Endometrial microvascular endothelial cells (primary cell): ENCODE measurements around the gene SERPINA12. TPM values are rescaled to one million over a fixed set of nuclear protein-coding genes. Genes with fewer than 3 reads are reported as not detected.

ENCODE experiments used
- in situ Hi-C: cut with HindIII; loops from 2 replicates; pipeline ENCODE4 v1.10.0; 2017; ENCODE audit warnings: low sequenced_read_pairs, low pct_unique_long_range_greater_than_20kb; ENCODE audit errors: inconsistent ontology term
- total RNA-seq: library from RNA; depleted of rRNA; stranded (reverse); fragments of >200 nt; gene quantifications from one replicate; pipeline ENCODE4 v1.2.3, GENCODE V29; 2015; ENCODE audit errors: inconsistent ontology term

The SERPINA12 gene, protein sequence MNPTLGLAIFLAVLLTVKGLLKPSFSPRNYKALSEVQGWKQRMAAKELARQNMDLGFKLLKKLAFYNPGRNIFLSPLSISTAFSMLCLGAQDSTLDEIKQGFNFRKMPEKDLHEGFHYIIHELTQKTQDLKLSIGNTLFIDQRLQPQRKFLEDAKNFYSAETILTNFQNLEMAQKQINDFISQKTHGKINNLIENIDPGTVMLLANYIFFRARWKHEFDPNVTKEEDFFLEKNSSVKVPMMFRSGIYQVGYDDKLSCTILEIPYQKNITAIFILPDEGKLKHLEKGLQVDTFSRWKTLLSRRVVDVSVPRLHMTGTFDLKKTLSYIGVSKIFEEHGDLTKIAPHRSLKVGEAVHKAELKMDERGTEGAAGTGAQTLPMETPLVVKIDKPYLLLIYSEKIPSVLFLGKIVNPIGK
- total RNA-seq: not detected

DNA sequence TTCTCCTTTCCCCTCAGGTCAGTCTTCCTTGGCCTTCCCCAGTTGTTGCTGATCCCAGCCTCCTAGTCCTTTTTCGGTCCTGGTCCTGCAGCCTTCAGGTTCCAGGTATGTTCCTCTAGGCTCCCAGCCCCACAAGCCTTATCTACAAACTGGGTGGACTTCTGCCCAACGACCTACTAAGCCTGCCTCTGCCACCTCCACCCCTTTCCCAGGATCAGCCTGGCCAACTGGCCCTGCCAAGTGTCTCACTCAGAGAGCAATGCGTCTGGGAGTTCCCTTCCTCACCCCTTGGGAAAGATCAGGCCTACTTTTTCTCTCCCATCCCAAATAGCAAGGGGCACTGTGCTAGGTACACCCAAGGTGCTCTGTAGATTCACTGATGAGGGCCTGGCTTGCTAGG is at the start of gene SERPINA12:
TSS of gene SERPINA12 (minus strand) at position 114 of the 400 bp plus-strand sequence. CDS start 11,072 bp downstream, outside the sequence.
- in situ Hi-C loops: no loop called here

DNA sequence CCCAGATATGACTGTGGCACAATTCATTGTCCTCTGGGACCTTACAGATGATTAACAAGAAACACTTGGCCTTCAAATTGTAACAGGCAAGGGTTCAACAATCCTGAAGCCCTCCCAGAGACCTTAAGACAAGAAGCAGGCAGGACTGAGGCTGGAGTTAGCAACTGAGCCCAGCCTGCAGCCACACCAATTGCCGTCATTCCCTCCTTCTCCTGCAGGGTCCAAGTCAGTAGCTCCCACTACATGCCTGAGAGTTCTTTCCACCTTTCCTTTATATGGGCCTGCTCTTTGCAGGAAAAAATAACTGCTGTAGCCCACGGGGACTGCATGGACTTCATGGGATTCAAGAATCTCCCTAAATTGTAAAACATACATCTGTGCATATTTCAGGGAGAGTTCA is 49.6 kb upstream of the SERPINA12 start:
- in situ Hi-C loops: no loop called here

DNA sequence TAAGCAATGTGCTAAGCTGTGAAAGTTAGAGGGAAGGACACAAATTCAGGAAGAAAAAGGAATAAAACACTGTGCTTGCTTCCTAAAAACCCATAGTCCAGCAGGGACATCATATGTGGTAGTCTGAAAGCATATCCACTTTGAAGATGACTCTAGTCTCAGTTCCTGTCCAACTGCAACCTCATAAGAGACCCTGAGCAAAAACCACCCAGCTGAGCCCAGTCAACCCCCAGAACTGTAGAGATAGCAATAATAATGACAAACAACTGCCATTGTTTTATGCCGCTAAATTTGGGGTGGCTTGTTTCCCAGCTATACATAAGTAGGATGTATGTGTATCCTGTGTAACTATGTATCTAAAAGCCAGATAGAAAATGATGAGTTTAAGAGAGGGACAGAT is 48.1 kb upstream of the SERPINA12 start:
- in situ Hi-C loops: no loop called here

DNA sequence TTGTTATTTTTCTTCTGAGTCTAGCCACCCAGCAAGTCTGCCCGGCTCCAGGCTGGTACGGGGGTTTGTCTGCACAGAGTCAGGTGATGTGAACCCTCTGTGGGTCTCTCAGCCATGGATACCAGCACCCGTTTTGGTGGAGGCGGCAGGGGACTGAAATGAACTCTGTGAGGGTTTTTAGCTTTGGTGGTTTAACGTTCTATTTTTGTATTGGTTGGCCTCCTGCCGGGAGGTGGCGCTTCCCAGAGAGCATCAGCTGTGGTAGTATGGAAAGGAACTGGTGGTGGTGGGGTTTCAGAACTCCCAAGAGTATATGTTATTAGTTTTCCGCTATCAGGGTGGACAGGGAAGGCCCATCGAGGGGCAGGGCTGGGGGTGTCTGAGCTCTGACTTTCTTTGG is 46.7 kb upstream of the SERPINA12 start:
- in situ Hi-C loops: no loop called here

DNA sequence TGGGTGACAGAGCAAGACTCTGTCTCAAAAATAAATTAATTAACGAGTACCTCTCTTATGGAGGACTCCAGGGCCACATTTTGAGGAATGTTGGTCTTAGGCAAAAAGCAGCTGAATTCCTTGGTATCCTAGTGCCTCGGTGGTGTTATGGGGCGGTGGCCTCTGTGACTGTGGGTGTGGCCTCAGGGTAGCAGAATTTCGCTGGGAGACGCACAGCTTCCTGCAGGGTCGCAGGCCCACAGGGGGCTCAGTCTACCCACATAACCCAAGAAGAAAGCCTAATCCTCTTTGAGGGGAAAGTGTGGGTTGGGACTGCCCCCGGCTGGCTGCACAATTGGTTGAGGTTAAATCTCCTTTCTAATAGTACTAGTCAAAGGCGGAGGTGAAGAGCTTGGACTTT is 40.8 kb upstream of the SERPINA12 start:
- in situ Hi-C loops: no loop called here

DNA sequence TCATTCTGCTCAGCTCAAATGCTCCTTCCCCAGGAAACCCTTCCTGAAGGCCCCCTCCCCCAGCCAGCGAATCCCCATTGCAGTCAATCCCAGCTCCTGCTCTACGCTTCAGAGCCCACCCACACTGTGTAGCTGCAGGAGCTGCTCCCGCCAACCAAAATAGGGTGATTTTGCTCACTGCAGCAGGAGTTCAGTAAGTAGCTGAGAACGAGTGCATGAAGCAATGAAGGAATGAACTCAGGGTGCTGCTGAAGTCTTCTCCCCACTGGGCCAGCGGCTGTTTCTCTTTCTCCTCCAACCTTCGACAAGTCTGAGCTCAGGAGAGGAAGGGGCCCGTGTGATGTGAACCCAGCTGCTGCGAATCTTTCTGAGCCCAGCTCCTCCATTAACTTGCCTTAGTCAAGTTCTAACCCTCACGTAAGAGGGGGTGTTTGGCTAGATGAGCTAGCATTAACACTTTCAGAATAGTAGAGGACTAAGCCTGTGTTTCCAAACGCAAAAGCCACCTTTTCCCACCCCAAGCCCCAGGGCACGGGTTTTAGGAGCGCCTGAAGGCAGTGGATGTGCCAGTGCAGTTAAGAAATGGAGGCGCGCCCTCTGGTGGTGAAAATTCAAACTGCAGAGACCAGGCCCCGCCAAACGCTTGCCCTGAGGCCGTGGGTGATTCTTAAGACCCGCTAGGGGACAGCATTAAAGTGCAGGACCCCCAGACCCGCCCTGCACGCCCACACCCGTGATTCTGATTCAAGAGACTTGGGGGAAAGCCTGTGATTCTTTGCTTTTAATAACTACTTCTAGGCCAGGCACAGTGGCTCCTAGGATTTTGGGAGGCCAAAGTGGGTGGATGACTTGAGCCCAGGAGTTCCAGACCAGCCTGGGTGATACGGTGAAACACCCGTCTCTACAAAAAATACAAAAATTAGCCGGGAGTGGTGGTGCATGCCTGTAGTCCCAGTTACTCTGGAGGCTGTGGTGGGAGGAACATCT is 40.0 kb upstream of the SERPINA12 start:
- in situ Hi-C loops: no loop called here

DNA sequence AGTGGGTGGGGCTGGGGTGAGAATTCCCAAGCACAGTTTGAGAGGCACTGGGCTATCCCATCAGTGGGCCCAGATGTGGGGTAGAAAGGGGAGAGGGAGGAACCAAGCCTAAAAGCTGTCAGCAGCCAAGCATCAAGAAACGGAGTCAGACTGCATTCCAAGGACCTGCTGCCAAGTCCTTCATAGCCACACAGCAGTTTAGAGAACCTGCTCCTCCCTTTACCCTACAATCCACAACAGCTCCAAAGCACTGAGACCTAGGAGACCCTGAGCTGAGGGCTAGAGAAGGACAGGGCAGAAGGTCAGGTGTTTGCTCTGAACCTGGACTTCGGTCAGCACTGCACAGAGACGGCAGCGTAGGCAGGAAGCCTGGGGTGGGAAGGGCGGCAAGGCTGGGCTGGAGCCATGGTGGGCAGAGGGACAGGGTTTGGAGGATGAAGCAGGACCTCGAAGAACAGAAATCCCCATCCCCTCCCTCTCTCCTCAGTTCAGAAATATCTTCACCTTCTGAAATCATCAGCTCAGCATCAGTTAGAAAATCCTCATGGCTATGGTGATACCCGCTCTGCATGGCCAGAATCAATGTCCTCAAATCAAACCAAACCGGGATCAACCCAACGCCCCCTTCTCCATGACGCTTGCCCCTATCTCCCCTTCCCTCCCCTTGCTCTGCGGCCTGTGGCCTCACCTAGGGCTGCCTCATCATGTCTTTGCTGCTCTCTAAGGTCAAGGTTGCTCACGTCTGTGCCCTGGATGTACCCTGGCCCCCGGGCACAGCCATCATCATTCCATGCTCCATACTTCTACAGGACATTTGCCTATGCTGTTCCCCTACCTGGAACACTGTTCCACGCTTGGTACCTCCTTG is 39.1 kb upstream of the SERPINA12 start:
- in situ Hi-C loops: no loop called here

DNA sequence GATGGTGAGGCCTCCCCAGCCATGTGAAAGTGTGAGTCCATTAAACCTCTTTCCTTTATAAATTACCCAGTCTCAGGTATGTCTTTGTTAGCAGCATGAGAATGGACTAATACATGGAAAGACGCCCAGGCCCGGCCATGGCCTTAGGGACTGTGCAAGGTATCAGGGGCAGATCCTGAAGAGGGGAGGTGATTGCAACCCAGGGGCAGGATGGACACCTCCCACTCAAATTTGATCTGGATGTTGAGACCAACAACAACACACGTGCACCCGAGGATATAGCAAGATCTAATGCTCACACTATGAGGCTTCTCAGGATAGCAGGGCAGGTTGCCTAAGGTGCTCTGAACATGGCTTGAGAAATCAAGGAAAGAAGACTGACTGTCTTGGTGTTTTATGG is 38.5 kb upstream of the SERPINA12 start:
- in situ Hi-C loops: no loop called here

DNA sequence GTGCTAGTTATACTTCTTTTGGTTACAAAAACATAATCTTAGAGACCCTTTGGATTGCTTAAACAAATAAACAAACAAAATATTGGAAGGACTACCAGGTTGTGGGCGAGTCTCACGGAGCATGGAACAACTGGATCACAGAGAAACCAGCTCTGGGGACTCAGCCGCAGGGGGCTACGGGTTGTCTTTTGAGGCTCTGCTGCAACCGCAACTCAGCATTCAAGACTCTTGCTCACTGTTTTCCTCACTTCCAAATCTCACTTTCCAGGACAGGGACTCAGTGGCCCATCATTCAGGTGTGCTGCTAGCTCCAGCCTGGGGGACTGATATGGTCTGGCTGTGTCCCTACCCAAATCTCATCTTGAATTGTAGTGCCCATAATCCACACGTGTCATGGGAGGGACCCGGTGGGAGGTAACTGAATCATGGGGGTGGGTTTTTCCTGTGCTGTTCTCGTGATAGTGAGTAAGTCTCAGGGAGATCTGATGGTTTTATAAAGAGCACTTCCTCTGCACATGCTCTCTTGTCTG is 37.9 kb upstream of the SERPINA12 start:
- in situ Hi-C loops: no loop called here

DNA sequence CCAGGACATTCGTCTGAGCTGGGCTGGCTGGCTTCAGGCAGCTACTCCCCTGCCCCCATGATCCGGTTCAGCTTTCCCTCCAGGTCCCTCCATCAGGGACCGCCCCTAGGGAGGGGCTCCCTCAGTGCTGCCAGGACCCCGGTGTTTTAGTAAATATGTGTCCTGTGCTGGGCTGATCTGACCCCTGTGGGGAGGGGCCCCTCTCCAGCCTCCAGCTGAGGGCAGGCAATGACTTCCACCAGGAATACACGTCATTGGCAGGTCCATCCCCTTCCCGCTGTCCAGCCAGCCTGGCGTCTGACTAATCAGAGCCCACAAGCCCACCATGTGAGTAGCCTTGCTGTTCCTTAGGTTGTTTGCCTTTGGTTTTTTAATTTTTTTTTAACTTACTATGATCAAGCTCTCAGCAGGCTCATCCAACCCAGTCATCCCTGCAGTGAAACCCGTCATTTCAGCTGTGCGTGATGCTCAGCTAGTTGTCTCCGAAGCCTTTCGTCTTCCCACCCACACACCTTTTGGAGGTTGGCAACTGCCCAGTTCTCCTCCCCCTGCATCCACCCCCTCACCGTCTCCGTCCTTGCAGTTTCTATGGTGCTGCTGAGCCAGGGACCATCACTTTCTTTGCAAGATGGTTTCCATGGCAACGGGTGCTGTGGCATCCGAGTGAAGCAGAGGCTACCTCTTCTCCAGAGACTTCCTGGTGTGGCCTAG is 36.0 kb upstream of the SERPINA12 start:
- in situ Hi-C loops: no loop called here

DNA sequence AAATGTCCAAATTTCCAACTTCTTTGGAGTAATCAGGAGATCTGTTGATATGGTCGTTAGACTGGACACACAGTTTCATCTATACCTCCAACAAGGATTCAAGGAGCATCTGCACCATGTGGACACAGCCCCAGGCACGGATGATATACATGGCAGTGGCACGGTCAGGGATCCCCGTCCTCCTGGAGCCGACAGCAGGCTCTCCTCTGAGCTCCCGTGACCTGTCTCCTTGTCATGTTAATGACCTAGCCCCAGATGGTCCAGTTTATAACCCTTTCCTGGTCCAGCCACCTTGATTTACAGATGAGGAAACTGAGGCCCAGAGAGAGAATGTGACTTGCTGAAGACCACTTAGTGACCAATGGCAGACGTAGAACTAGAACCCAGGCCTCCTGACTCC is 35.5 kb upstream of the SERPINA12 start:
- in situ Hi-C loops: no loop called here

DNA sequence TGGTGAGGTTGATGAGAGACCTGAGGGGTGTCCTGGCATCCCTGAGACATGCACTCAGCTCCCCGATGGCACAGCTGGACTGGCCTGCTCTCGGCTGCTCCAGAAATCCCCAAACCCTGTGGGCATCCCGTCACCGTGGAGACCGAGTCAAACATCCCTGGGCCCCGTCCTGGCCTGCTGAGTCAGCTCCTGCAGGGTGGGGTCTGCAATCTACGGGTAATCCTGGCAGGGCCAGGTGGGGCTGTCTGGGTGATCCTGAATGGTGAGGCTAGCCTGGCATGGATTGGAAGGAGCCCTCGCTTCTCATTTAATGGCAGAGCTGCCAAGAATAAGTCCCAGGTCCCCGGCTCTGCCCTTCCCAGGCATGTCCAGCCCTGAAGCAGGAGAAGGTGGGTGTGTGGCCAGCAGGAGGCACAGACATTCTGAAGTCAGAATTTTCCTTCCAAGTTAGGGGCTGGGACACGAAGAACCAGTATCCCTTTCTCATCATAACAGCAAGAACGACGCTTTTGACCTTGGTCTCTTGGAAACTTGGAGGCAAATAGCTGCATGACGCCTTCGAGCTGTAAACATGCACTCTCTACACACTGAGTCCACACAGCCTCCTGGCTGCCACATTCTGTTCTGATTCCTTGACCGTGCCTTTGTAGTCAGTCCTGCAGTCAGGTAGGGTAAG is 34.3 kb upstream of the SERPINA12 start:
- in situ Hi-C loops: no loop called here

DNA sequence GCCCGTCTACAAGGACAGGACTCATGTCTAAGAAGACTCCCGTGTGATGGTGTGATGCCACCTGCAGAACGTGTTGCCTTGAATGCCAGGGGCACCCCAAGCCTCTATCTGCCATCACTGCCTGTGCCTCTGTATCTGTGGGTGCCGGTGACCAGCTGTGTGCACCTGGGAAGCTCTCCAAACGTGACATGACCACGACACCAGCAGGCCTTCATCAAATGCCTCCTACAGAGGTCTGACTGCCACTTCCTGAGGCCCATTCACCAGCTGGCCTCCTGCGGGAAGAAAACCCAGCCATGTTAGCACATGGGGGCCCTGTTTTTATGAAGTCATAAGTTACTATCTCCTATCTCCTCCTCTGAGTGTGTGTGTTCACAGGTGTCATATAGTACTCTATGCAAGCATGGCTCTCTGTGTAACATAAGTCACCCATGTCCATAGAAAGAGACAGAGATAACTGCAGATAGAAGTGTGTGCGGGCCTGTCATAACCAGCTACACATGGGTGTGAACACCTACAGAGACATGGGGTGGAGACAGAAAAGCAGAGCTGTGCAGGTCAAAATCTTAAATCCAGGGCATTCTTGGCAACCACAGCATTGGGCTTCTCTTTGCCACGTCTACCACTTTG is 33.7 kb upstream of the SERPINA12 start:
- in situ Hi-C loops: no loop called here

DNA sequence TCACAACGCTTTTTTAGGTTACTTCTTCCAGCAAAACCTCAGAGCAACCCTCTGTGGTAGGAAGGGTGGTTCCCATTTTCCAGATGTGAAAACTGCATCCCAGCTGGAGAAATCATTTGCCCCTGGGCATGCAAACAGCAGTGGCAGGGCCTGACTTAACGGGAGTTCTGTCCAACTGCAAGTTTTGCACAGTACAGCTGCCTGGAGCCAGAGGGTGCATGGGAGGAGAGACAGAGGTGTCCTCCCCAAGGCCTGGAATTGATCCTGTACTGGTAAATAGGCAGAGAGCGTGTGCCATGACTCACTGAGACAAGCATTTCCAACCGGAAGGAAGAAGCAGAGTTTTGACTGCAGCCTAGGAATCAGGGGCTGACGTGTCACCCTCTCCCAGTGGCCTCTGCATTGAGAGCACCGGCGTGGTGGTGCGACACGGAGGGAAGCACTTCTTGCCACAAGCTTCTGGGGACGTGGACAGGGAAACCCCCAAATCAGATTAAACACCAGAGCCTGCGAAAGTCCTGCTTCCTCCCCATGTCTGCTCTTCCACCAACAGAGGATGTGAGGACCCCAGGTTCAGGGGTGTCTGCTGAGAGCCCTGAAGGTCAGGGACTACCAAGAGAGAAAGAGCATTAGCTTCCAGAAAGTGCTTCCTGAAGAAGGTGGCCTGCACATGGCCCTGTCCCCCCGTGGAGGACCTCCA is 33.0 kb upstream of the SERPINA12 start:
- in situ Hi-C loops: no loop called here

DNA sequence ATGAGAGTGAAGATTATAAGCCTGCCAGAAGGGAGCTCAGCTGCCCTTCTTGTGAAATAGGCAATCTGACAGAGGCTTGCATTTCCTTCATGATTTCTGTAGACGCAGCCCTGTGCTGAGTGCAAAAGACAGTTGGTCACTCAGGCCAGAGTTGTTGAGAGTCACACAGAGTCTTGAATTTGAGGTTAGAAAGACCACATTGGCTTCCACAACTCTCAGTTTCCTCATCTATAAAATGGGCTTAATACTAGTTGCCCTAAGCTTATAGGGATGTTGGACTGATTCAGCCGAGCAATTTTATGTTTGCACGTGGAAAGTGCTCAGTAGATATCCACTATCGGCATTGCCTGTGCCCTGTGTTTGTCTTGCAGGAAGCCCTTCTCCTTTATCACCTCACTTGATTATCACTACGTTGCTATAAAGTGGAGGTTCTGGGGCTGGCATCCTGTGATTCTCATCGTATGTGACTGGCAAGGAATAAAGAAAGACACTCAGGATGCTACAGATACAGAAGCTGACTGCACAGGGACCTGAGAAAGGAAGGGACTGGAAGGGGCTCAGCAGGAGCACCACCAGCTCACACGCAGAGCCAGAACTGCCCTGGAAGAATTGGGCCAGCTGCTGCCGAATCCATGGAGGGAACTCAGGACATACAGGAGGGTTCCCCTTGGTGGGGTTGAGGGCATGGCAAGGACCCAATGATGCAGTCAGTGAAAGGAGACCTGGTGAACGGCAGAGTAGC is 32.1 kb upstream of the SERPINA12 start:
- in situ Hi-C loops: no loop called here
